Measurements from ENCODE around the gene WSCD1. TPM values are rescaled to one million over a fixed set of nuclear protein-coding genes. Genes with fewer than 3 reads are reported as not detected.

The WSCD1 gene
- total and polyA plus RNA-seq, 2 donors (not counting 3 experiments of a cell fraction or from before 2014, with no cell fraction given): 21.5 to 49.4 TPM

DNA sequence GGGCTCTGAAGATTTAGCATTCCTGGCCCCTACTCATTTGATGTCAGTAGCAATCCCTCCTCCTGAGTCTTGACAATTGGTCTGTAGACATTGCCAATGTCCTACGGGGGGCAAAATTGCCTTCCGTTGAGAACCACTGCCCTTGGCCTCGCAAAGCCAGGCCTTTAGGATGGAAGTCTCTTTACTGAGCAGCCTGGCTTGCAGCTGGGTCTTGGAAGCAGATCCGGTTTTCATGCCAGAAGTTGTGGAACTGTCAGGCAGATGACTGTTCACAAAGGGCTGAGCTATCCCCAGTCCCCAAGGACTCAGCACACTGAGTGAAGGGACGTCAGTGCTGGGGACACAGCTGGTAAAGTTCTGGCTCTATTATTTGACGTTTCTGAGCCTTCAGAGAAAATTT is 83.2 kb downstream of the WSCD1 start:
- no peak overlapping the region for H3K4me2 ChIP-seq (ENCODE audit: insufficient read depth, low read length)
- H3K9me1 ChIP-seq (replicated peaks; ENCODE audit: control insufficient read depth, extremely low read depth, insufficient read depth, low read length): no peaks in the 10 kb centered on the region
- dilution Hi-C loops (cut with MboI; ENCODE audit: extremely low pct_ligation_motif_present, low sequenced_read_pairs): no loop called here
- no peaks in the 10 kb centered on the region for H4K20me1 ChIP-seq (replicated peaks; ENCODE audit: control insufficient read depth, extremely low read depth, insufficient read depth, low read length)
- H3K27me3 ChIP-seq (ENCODE audit: control insufficient read depth in 2 of 2, insufficient read depth in 2 of 2, low read length in 2 of 2): peaks cover 14 to 16% of the 10 kb centered on the region in 2 experiments
- BruUV-seq (replicated peaks): no TSS peak
- H3K36me3 ChIP-seq (ENCODE audit: control insufficient read depth in 2 of 2, extremely low read depth in 1 of 2, insufficient read depth in 2 of 2, low read length in 2 of 2): no peaks in the 10 kb centered on the region
- POLR2A ChIA-PET: no interaction called here
- no peaks in the 10 kb centered on the region for H3K4me1 ChIP-seq (ENCODE audit: control insufficient read depth, extremely low read depth, insufficient read depth, low read length)
- H3K9me3 ChIP-seq (replicated peaks; ENCODE audit: control insufficient read depth, insufficient read depth, low read length): no peaks in the 10 kb centered on the region
- intact Hi-C loops (cut with micrococcal nuclease): no loop called here
- no peaks in the 10 kb centered on the region for H3K79me2 ChIP-seq (ENCODE audit: control insufficient read depth, insufficient read depth, low read length)
- no peak overlapping the region for H2AFZ ChIP-seq (ENCODE audit: low read depth, low read length)
- TF ChIP-seq POLR2A (IDR thresholded peaks at IDR 0.05; ENCODE audit: low read depth, low read length) (no peak), FOS (IDR thresholded peaks at IDR 0.05; ENCODE audit: borderline replicate concordance, insufficient read depth, low read length) (no peak), JUN (IDR thresholded peaks at IDR 0.05; ENCODE audit: borderline replicate concordance, insufficient read depth, insufficient read length, low read depth) (no peak), POLR2AphosphoS5 (IDR thresholded peaks at IDR 0.05; ENCODE audit: insufficient read depth, low read depth, low read length) (no peak), GATA2 (IDR thresholded peaks at IDR 0.05; ENCODE audit: insufficient read depth, insufficient read length, low read depth, low read length) (no peak), EZH2 (IDR thresholded peaks at IDR 0.05; ENCODE audit: borderline replicate concordance, low read depth, low read length, severe bottlenecking) (no peak), MYC (IDR thresholded peaks at IDR 0.05; ENCODE audit: low read depth, low read length) (no peak)
- TF ChIP-seq, protein P1, sequence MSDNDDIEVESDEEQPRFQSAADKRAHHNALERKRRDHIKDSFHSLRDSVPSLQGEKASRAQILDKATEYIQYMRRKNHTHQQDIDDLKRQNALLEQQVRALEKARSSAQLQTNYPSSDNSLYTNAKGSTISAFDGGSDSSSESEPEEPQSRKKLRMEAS (IDR thresholded peaks at IDR 0.05; ENCODE audit: insufficient read depth, insufficient read length): no peak
- TF ChIP-seq, protein P2, sequence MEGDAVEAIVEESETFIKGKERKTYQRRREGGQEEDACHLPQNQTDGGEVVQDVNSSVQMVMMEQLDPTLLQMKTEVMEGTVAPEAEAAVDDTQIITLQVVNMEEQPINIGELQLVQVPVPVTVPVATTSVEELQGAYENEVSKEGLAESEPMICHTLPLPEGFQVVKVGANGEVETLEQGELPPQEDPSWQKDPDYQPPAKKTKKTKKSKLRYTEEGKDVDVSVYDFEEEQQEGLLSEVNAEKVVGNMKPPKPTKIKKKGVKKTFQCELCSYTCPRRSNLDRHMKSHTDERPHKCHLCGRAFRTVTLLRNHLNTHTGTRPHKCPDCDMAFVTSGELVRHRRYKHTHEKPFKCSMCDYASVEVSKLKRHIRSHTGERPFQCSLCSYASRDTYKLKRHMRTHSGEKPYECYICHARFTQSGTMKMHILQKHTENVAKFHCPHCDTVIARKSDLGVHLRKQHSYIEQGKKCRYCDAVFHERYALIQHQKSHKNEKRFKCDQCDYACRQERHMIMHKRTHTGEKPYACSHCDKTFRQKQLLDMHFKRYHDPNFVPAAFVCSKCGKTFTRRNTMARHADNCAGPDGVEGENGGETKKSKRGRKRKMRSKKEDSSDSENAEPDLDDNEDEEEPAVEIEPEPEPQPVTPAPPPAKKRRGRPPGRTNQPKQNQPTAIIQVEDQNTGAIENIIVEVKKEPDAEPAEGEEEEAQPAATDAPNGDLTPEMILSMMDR (IDR thresholded peaks at IDR 0.05; ENCODE audit: extremely low read depth in 1 of 2, insufficient read depth in 1 of 2, low read depth in 1 of 2, low read length in 2 of 2): no peak
- no peak overlapping the region for H3K27ac ChIP-seq (ENCODE audit: insufficient read depth, low read depth, low read length)
- H3K9ac ChIP-seq (replicated peaks; ENCODE audit: extremely low read depth, insufficient read depth, low read length): no peak overlapping the region
- FAIRE-seq (no peak), DNase-seq (ENCODE audit: low read depth, low spot score) (no peak)
- H3K4me3 ChIP-seq (replicated peaks in 1 of 3; ENCODE audit: insufficient read depth in 1 of 3, low read depth in 1 of 3, low read length in 3 of 3): no peak overlapping the region
- CTCF ChIA-PET: interaction anchor here (0.9 to 1.0 kb wide), 2 partner anchors 28 to 259 kb away, joined by 3 read pairs; no protein-coding TSS in a partner anchor

Data from endothelial cell of umbilical vein (primary cell).